Activated CD4-positive, alpha-beta T cell treated with anti-CD3 and anti-CD28 coated beads for 1 hour (primary cell): ENCODE results near the gene ANKS3.

ENCODE experiments used
- DNase-seq: peaks from one replicate; pipeline ENCODE4 v3.0.0-alpha.2; 2020

The ANKS3 gene

DNA sequence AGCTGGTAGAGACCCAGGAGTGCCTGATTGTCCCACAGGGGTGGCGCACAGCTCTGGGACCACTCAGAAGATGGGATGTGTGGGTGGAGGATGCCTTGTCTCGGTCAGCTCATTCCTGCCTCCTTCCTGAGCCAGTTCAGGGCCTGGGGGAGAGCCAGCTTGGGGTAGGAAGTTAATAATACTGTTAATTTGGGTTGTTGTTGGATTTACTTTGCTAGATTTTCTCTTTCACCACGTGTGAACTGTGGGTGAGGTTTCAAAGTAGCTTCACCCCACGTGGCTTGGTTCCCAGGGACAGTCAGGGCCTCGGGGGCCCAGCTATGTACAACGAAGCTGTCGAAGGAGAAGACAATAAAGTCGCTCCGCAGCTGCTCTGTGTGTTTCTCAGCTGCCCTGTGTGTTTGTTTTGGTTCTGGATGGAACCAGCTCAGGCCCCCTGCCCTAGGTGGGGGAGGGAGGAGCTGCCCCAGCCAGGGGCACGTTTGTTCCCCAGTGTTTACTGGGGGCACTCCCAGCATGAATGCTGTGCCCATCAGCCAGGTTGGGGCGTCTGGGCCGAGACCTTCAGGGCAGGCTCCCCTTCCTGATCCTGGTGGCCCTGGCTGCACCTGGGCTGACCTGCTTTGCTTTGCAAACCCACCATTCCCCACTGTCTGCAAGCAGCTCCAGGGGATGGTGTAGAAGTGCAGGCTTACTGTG, 38.4 kb downstream of the ANKS3 start:
- DNase-seq: no peak

DNA sequence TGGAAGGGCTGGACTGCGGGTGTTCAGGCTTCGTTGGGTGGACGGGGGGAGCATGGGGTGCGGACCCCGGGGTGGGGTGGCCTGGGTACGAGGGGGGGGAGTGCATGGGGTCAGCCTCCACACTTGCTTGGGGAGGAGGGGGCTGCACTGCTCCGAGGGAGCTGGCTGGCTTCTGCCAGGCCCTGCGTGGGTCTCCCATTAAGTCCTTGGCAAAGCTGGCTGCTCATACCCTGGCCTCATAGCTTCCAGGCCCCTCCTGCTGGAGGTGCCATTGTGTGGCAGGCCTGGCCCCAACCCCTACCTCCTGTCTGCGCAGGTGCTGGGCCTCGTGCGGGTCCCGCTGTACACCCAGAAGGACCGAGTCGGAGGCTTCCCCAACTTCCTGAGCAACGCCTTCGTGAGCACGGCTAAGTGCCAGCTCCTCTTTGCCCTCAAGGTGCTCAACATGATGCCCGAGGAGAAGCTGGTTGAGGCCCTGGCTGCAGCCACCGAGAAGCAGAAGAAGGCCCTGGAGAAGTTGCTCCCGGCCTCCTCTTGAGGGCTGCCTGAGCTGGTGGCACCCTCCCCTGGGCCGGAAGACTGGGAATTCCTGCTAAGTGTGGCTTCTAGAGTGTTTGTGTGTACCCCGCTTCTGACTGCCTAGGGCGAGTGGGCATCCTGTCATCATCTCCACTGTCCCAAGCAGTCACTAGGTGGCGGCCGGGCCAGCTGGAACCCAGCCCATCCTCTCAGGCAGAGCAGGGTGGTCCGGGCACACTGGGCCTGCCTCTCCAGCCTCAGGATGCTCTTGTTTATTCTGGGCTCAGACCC, 39.2 kb downstream of the ANKS3 start:
- no peak for DNase-seq

DNA sequence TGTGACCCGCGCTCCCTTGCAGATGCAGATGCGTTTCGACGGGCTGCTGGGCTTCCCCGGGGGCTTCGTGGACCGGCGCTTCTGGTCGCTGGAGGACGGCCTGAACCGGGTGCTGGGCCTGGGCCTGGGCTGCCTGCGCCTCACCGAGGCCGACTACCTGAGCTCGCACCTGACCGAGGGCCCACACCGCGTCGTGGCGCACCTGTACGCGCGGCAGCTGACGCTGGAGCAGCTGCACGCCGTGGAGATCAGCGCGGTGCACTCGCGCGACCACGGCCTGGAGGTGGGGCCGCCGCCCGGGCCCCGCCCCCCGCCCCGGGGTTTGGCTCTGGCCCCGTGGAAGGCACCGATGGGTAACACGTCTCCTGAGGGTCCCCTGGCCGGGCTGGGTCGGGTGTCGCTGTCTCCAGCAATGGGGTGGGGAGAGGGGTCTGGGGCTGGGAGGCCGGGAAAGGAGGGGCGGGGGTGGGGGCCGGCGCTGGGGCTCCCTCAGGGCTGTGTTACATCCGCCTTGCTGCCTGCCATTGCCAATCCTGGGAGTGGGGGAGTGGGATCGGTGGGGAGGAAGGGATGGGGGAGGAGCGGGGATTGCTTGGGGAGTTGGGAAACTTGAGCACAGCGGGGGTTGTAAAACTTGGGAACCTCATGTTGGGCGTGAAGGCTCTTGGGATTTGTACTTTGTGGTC, 40.0 kb downstream of the ANKS3 start:
- peak; percentile 29 for DNase-seq

DNA sequence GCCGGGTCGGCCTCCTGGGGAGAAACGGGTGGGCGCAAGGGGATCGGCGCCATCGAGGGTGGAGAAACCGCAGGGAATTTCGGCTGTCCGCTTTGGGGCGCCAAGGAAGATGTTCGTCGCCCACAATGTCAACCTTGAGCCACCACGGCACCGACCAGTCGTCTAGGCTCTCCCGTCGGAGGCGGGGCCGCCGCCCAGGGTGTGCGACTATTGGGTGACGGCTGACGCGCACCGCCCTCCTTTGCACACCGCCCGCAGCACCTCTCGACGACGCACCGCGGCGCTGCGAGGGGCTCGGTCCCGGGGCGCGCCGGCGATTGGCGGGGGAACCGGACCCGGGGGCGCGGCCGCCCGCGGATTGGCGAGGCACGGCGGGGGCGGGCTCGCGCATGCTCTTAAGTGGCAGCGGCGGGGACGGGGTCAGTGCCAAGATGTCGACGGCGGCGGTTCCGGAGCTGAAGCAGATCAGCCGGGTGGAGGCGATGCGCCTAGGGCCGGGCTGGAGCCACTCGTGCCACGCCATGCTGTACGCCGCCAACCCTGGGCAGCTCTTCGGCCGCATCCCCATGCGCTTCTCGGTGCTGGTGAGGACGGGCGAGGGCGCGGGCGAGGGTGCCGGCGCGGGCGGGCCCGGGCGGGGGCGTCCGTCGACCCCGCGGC, 40.6 kb downstream of the ANKS3 start, which contains the start of gene NUDT16L1:
Gene NUDT16L1, plus strand, starts transcription at position 267 of the 660 bp plus-strand sequence. Its CDS starts 165 bp downstream, at position 432.
- peak; percentile 96 for DNase-seq

DNA sequence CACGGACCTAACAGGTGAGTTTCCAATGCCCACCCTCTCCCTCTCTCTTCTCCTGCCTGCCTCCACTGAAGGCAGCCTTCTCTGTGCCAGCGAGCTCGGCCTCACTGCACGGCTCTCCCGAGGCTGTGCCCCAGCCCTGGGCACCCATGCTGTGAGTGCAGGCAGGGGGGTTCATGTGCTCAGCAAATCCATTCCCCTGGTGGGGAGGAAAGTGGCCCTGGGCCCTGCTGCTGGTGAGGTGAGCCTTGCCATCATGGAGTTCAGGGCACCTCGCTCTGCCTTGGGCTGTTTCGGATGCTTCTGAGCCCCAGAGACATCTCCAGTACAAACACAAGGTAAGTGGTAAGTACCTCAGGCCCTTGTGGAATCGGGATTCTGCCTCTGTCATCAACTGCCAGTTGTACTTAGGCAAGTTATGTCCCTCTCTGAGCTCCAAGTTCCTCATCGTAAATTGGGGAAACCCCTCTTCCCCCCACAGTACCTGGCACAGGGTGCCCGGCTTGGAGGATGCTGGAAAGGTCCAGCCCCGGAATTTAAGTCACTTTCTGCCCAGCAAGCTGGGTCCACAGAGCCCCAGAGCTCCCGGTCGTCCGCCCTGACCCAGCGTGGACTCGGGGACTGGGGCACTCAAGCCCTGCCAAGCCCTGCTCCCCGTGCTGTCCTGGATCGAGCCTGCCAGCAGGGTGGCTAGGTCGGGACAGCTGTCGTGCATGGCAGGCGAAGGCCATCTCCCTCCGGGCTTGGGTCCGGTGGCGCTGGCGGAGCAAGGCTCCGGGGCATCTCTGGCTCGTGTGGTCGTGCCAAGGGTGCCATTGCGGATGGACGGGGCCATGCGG, 41.4 kb downstream of the ANKS3 start:
- DNase-seq: no peak

DNA sequence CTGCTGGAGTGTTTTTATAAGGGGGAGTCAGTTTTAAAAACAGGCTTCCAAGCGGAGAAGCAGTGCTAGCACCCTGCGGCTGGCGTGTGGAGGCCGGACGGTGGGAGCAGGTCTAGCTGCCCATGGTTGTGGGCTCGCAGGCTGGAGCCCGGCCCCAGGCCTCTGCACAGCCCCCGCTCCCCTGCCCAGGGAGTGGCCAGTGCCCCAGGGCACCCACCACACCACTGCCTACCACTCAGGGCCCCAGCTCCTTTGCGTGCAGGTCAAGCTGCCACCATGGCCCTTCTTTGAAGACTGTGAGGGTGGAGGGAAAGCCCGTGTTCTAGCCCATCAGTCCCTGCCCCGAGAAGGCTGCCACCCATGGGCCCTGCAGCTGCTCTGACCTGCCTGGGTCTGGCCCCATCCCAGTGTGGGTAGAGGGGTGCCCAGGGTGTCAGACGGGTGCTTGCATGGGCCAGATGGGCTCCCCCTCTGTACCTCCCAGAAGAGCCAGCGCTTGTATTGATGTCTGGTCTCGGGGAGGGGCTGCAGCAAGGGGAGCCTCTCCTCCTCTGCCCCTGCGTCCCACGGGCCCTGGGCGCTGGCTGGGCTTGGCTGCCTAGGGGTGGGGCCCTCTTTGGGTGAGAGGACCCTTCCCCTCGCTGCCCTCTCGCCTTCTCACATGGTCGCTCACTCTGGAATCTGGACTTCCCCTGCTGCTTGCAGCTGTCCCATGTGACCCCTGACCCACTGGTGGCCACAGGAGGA, 42.2 kb downstream of the ANKS3 start:
- no peak for DNase-seq

DNA sequence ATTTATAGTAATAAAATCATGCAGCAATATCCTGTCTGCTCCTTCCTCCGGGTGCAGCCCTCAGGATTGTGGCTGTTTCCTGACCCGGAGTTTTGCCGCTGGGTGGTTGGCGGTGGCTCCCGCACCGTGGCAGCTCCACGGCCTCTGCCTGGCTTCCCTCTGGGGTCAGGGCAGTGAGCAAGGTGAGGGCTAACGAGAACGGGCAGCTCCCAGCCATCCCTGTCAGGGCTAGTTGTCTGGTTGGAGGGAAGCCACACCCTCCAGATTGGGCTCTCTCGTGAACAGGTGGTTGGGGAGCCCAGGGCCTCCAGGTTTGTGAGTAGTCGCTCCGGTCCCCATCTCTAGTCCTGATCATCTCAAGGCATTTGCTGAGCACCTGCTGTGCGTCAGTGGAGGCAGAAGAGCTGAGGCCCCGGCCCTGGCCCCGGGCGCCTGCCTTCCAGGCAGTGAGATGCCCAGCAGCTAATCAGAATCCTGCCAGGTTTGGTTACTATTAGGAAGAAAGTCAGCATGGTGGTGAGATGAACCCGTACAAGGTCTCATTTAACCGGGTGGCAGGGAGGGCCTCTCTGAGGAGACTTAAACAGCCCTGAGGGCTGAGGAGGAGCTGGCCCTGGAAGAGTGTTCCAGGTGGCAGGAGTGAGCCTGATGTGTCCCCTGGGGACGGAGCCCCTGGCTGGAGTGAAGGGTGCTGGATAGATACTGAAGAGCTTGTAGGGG, 43.0 kb downstream of the ANKS3 start:
- no peak for DNase-seq

DNA sequence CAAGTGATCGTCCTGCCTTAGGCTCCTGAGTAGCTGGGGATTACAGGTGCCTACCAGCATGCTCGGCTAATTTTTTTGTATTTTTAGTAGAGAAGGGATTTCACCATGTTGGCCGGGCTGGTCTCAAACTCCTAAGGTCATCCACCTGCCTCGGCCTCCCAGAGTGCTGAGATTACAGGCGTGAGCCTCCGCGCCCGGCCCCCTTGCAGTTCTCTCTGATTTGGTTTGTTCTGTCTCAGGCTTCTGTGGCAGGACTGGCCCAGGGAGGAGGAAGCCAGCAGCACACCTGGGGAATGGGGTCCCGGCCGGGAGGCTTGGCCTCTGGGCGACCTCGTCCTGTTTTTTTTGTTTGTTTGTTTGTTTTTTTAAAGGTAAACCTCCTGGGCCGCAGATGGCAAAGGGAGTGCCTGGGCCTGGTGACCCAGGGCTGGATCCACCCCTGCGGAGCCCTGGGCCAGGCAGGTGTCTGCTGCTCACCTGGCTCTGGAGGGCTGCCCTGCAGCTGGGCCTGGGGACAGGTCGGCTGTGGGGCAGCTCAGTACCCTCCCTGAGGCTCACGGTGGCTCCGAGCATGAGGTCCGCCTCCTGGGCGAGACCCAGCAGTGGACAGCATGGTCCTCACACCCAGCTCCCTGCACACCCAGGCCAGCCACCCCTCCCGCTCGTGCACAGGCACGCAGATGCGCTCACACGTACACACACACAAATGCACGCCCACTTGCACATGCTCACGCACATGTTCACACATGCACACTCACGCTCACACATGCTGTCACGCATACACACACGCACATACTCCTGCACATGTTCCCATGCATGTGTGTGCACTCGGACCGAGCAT, 44.0 kb downstream of the ANKS3 start:
- DNase-seq: no peak

DNA sequence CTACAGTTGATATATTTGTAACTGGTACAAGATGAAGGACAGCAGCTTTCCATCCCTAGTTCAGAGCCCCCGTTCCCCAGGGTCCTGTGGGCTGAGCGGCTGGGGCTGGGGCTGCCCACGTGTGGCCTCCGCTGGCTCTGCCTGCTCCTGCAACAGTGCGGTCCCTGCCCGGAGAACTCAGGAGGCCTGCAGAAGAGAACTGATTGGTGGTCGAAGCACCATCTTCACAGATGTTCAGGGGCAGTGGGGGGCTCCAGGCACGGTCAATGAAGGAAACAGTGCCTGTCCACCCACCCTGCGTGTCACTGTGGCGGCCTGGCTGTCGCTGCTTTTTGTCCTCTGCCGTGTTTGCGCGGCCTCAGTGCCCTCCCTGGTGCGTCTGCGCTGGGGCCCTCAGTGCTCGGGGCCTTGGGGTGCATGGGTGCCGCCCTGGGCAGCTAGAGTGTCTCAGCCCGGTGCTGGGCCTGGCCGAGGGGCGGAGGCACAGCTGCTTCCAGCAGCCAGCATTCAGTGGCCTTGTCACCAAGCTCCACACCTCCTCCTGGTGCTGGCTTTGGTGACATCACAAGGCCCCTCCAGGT, 44.9 kb downstream of the ANKS3 start:
- no peak for DNase-seq

DNA sequence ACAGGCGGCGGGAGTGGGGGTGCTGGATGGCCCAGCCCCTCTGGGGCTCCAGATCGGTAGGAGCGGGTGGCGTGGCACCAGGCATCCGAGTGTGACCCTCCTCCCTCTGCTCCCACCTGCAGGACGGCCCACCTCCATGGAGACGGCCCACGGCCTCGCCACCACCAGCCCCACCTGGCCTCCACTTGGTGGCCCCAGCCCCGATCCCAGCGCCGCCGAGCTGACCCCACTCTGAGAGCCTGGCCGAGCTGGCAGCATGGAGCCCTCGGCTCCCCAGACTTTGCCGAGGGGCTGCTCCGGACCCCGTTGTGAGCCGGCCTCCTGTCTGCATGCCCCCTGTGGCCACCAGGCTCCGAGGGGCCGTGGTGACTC, 45.4 kb downstream of the ANKS3 start:
- DNase-seq: no peak

DNA sequence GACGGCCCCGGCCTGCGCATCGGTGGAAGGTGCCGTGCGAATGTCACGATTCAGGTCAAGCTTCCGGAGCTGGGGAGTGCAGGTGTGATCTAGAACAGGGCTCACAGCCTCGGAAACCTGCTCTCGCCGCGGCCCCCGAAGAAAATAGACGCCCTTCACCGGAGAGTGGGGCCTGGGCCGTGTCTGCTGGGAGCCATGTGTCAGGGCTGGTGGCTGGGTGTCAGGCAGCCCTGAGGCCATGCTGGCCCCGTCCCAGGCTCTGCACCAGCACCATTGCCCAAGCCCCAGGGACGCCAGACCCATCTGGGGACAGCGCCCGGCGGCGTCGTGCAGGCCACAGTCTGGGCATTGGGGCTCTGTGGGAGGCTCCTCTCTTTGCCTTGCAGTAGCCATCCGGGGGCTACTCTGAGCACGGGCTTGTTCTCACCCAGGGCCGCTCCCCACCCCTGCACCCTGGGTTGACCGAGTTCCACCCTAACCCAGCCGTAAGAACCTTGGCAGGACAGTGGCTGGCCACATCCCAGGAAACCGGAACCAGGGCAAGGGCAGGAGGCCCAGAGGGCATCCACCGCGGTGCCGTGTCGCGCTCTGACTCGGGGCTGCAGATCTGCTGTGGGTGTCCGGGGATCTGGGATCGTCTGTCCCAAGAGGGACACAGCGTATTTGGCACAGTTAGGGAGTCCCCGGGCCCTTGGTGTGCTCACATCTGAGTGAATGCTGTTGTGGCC, 46.0 kb downstream of the ANKS3 start:
- DNase-seq: no peak

DNA sequence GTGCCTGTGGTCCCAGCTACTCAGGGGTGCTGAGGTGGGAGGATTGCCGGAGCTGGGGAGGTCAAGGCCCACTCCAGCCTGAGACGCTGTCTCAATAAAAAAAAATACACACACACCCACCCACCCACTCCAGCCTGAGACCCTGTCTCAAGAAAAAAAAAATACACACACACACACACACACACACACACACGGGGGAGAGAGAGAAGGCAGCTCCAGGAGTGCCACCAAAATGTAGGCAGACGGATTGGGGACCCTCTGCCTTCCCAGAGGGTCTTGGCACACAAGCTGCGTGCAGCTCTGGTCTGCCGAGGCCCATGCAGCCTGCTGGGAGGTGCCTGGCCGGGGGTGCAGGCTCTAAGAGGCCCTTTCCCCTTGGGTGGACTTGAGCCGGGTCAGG, 46.7 kb downstream of the ANKS3 start:
- no peak for DNase-seq

DNA sequence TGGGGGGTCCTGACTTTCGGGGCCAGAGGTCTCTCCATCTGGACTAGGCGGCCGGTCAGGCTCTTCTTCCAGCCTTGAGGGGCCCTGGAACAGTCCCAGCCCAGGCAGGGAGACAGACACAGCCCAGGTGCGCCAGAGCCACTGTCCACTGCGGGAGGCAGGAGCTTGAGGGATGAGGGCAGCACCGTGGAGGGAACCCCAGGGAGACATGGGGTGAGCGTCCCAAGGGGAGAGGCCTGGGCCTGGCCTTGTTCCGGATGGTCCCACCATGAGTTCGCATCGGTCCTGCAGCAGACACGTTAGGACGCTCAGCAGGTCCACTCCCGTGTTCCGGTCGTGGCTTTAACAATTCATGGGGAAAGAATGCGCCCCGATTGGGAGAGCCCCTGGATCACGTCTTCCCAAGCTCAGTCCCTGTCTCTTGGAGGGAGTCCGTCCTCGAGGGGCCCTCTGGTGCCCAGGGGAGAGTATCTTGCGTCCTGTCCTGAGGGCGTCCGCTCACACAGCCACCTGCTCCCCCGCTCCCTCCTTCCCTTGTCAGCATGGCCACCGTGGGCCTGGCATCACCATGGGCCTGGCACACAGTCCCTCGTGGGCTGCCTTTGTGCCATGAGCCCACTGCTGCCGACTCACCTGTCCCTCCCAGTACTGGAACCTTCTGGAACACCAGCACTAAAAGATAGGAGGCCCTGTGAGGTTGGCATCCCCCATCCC, 47.4 kb downstream of the ANKS3 start:
- DNase-seq: no peak

DNA sequence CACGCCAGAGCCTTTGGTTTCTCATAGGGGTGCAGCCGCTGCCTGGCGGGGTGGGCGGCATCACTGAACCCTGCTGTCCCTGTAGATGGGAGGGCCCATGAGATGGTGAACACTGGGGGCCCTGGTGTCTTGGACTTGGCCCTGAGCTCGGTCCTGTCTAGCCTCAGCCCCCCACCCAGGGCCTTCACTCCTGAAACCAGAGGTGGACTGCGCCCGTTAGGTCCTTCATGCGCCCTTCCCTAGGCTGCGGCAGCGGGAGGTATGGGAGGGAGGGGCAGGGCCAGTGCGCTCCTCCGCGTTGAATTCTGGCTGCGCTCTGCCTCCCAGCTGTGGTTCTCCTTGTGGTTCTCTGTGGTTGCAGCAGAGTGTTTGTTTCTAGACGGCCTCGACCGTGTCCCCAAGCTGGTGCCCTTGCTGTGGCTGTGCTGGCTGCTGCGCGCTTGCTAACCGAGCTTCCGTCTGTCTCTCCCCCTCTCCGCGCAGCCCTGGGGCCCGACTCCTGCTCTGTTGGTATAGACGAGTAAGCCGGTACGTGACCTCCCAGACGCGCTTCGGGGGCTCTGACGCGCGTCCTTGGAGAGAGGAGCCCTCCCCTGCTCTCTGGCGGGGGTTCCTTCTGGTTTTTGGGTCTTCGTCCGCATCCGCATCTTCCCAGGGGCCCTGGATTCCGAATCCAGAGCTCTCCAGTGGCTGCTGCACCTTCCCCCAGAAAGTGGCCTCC, 48.1 kb downstream of the ANKS3 start:
- DNase-seq: no peak

DNA sequence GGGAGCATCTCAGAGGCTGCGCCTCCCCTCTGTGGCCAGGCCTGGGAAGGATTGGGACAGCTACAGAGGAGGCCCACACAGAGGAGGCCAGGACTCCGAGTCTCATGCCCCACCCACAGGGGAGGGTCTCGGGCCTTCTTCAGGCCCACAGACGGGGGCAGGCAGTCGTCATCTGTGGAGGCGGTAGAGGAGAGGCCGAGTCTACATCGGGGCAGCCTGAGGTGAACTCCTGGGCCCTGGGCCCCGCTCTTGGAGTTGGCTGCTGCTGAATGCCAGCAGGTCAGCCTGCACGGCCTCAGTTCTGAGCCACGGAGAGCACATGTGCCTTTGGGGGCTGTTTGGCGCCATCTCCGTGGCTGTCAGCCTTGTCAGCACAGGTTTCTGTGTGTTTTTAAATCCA, 48.8 kb downstream of the ANKS3 start:
- DNase-seq: no peak

DNA sequence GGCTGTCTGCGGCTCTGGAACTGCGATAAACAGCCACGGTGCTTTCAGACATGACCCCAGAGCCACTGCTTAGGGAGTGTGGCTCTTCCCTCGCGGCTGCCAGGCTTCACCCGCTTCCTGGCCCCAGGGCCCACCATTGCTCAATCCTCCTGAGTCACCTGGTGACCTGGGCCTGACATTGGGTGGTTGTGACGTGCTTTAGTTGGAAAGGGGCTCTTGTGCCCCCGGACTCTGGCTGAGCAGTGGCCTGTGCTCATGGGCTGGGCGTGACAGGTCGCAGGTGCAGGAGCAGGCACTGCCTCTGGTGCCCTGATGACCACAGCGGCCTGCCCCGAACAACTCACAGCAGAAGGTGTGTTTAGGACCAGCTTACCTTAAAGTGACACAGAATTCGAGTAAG, 49.3 kb downstream of the ANKS3 start:
- DNase-seq: no peak

DNA sequence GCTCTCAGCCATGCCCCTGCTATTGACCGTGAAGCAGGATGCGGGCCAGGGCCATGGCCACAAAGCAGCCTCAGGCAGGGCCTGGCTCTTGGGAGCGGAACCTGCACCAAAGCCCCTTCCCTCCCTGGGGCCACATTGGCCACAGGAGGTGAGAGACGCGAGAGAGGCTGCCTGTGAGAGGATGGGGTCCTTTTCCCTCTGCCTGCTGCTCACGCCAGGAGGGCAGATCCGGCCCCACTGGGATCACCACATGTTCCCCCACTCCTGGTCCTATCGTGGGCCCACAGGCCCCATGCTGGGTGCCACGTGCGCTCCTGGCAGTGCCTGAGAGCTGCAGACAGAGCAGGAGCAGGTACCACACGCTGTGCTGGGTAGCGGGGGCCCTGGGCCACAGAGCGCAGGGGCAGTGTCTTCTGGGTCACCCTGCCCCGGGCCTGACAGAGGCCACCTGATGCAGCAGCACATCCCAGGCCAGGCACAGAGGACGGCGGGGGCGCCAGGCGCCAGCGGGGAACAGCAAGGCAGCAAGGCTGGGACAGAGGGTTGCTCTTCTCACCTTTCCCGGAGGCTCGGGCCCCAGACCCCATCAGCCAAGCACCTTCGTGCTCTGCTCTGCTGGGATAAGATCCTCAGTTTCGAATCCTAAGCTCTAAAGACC, 49.9 kb downstream of the ANKS3 start:
- no peak for DNase-seq
